ENCODE results near the gene FYB1.

FYB1 gene

DNA sequence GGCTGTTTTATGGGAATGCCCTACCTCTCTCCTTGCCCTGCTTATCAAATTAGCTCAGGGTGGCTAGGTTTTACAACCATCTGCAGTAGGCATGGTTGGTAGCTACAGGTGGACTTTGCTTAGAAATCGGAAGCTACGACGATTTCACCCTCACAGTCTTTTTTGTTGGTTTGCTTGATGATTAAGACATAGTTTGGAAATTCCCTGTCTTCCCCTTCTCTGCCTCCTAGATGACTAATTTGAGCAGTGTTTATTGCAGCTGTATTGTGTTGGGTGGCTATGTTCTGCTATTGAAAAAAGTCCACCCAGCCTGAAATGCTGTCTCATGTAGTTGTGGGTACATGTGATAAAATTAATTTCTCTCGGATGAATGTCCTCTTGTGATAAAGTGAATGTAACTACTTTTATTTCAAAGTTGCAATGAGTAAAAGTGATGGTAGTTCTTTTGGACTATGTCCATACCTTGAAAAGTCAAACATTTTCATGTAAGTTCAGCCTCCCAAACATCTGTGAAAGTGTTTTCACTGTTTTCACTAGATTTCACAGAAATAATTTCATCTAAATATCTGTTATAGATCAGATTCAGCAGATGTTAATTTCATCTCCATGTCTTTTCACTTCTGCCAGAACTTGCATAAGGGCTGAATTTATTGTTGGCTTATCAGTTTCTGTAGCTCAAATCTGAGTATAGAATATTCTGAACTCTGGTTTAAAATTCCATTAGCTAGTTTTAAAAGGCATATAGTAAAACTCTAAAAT is 37.3 kb upstream of the FYB1 start:
- no peak overlapping the region for H3K27ac ChIP-seq
- TF ChIP-seq, protein P1, sequence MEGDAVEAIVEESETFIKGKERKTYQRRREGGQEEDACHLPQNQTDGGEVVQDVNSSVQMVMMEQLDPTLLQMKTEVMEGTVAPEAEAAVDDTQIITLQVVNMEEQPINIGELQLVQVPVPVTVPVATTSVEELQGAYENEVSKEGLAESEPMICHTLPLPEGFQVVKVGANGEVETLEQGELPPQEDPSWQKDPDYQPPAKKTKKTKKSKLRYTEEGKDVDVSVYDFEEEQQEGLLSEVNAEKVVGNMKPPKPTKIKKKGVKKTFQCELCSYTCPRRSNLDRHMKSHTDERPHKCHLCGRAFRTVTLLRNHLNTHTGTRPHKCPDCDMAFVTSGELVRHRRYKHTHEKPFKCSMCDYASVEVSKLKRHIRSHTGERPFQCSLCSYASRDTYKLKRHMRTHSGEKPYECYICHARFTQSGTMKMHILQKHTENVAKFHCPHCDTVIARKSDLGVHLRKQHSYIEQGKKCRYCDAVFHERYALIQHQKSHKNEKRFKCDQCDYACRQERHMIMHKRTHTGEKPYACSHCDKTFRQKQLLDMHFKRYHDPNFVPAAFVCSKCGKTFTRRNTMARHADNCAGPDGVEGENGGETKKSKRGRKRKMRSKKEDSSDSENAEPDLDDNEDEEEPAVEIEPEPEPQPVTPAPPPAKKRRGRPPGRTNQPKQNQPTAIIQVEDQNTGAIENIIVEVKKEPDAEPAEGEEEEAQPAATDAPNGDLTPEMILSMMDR (conservative IDR thresholded peaks at IDR 0.05) = no peak

DNA sequence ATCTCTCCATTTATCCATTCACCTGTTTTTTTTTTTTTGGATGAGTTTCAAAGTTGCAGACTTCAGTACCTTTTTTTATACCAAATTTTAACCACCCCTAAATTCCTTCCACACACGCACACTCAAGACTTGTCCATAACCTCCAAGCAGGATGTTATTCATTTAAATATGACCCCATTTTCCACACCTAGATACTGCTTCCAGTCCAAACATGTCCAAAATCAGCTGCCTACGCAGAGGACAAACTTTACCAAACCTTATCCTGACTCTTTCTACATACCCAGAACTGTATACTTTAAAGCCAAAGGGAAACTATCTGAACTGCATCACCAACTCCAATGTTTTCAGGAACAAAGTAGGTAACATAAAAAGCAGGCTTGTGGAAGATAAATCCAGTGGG is 36.0 kb upstream of the FYB1 start:
- TF ChIP-seq, protein P1 (conservative IDR thresholded peaks at IDR 0.05) = no peak
- H3K27ac ChIP-seq = no peak overlapping the region

DNA sequence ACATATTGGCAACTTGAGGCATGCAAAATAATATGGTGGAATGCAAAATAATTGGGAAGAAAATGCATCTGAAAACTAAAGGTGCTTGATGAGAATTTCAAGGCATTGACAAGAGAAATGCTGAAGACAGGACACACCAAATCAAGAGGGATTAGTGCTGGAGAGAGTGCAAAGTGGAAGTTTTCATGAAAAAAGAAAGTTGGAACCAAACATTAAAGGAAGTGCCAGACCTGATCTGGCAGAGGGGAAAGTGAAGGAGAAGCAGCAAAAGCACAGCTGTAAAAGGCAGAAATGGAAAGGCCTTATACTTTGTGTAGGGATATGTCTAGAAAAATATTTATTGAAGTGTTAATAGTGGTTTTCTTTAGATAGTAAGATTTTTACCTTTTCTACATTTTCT is 35.3 kb upstream of the FYB1 start:
- H3K27ac ChIP-seq = no peak overlapping the region
- TF ChIP-seq, protein P1 (conservative IDR thresholded peaks at IDR 0.05) = no peak

DNA sequence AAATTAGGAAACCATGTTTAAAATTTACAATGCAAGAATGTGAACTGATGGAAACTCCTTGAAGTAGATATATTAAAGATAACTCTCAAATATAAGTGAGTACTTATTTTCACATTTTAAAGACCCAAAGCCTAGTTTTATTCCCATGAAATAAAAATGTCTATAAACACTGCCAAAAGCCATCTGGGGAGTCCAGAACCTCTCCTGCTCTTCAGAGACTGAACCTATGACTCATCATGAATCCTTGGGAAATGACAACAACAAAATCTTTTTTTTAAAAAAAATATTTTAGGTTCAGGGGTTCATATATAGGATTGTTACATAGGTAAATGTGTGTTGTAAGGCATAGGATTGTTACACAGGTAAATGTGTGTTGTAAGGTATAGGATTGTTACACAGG is 33.8 kb upstream of the FYB1 start:
- TF ChIP-seq, protein P1 (conservative IDR thresholded peaks at IDR 0.05) = no peak
- no peak overlapping the region for H3K27ac ChIP-seq

DNA sequence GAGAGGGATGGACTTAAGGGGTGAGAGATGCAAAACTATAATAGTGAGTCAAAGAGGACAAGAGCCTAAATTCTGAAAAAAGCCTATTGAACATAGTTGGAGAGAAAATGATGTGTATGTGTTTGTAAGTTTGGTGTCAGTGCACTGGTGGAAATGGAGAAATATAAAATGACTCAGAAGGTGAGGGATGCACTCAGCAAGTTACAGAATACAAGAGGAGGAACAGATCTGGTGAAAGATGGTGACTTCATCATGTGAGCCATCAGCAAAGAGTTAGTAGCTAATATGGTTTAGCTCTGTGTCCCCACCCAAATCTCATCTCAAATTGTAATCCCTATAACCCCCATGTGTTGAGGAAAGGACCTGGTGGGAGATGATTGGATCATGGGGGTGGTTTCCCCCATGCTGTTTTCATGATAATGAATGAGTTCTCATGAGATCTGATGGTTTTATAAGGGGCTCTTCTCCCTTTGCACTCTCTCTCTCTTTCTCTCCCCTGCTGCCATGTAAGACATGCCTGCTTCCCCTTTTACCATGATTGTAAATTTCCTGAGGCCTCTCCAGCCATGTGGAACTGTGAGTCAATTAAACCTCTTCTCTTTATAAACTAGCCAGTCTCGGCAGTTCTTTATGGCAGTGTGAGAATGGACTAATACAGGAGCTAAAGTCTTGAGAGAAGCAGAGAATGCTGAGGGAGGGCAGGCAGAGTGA is 30.4 kb upstream of the FYB1 start:
- no peak overlapping the region for H3K27ac ChIP-seq
- TF ChIP-seq, protein P1 (conservative IDR thresholded peaks at IDR 0.05) = no peak

DNA sequence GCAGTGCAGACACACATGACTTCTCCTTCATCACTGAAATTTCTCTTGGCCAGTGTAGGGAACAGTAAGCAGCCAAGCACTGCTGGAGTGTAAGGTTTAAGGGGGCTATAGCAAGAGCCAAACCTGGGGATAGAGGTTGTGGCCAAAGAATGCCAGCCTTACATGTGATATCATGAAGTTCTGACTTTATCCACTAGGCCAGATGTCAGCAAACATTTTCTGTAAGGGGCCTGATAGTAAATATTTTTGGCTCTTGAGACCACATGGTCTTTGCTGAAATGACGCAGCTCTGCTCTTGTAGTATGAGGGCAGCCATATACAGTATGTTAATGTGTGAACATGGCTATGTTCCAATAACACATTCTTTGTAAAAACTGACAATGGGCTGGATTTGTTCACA is 29.7 kb upstream of the FYB1 start:
- H3K27ac ChIP-seq = no peak overlapping the region
- TF ChIP-seq, protein P1 (conservative IDR thresholded peaks at IDR 0.05) = no peak

DNA sequence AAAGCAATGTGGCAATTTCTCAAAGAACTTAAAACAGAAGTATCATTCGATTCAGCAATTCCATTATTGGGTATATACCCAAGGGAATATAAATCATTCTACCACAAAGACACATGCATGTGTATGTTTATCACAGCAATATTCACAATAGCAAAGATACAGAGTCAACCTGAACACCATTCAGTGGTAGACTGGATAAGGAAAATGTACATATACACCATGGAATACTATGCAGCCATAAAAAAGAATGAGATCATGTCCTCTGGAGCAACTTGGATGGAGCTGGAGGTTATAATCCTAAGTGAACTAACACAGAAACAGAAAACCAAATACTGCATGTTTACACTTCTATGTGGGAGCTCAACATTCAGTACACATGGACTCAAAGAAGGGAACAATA is 21.4 kb upstream of the FYB1 start:
- H3K27ac ChIP-seq = no peak overlapping the region
- TF ChIP-seq, protein P1 (conservative IDR thresholded peaks at IDR 0.05) = no peak
